Vagina (tissue), 2 donors: ENCODE measurements around the gene DDB1. TPM values are rescaled to one million over a fixed set of nuclear protein-coding genes. Genes with fewer than 3 reads are reported as not detected.

Experiments used
- DNase-seq, 2 donors: peaks; one replicate each; pipeline ENCODE4 v3.0.0-alpha.2; 2017; ENCODE audit errors: extremely low spot score in 2 of 2
- H3K27ac ChIP-seq: fragments of 200-600 bp; sonication (generic); one replicate; pipeline ENCODE4 v1.5.1; 2019
- H3K27me3 ChIP-seq: fragments of 200-600 bp; sonication (generic); one replicate; pipeline ENCODE4 v1.5.1; 2019
- H3K36me3 ChIP-seq, 2 donors: fragments of 200-600 bp; sonication (generic); one replicate each; pipeline ENCODE4 v1.5.1; 2017 to 2019
- H3K4me1 ChIP-seq: fragments of 200-600 bp; sonication (generic); one replicate; pipeline ENCODE4 v1.5.1; 2019
- H3K4me3 ChIP-seq, 2 donors: fragments of 200-600 bp; sonication (generic); 1 replicate in 1 of 2; 2 replicates in 1 of 2; pipeline ENCODE4 v1.5.1; 2016 to 2019
- H3K9me3 ChIP-seq: fragments of 200-600 bp; sonication (generic); one replicate; pipeline ENCODE4 v1.5.1; 2019
- CTCF ChIP-seq, 3 experiments: fragments of 450-650 bp in 2 of 3; fragments of 200-600 bp in 1 of 3; sonication (generic) in 1 of 3; IDR thresholded peaks; one replicate each; pipeline ENCODE4 v1.5.1; 2017 to 2019; ENCODE audit warnings: antibody characterized with exemption in 3 of 3, mild to moderate bottlenecking in 2 of 3, moderate library complexity in 2 of 3
- POLR2A ChIP-seq, 2 donors: fragments of 450-650 bp; IDR thresholded peaks; one replicate each; pipeline ENCODE4 v1.6.1; 2017; ENCODE audit warnings: antibody characterized with exemption in 2 of 2, mild to moderate bottlenecking in 2 of 2, moderate library complexity in 2 of 2
- POLR2AphosphoS5 ChIP-seq, 2 donors: sonication (generic); formaldehyde crosslinking; IDR thresholded peaks; one replicate each; pipeline ENCODE4 v1.9.0; 2017; ENCODE audit warnings: antibody characterized with exemption in 2 of 2, mild to moderate bottlenecking in 2 of 2, low read depth in 1 of 2; ENCODE audit not compliant: insufficient read depth in 1 of 2
- intact Hi-C: fragments of 100-400 bp; cut with DNase I; formaldehyde crosslinking; loops from one replicate; pipeline ENCODE4 v1.15.1; 2023
- total RNA-seq: library from RNA; depleted of rRNA; stranded (reverse); fragments of >200 nt; gene quantifications from one replicate; pipeline ENCODE4 v1.2.3, GENCODE V29; 2016

The DDB1 gene
- total RNA-seq, 1 donor from 2014 or later: 132 TPM

- H3K27me3 ChIP-seq: no peaks in the 10 kb centered on the region
- DNase-seq: no peak
- no peaks in the 10 kb centered on the region for H3K9me3 ChIP-seq
- H3K27ac ChIP-seq: peak overlapping the region; percentile 76
- intact Hi-C loops: no loop called here
- peaks cover 64% of the 10 kb centered on the region for H3K4me1 ChIP-seq
- peak overlapping the region; percentile 72 to 90 for H3K4me3 ChIP-seq
- TF ChIP-seq POLR2A (IDR thresholded peaks at IDR 0.05): no peak
- no peak for TF ChIP-seq POLR2AphosphoS5 (IDR thresholded peaks at IDR 0.05; ENCODE audit: insufficient read depth in 1 of 2, low read depth in 1 of 2)
- TF ChIP-seq CTCF (IDR thresholded peaks at IDR 0.05): no peak
- H3K36me3 ChIP-seq: peaks cover 0 to 24% of the 10 kb centered on the region in 2 donors
Observed at GRCh38 chr11:61332281-61332796, 566 bp downstream of the DDB1 start.

GRCh38 chr11:61331651-61332050, 1.3 kb downstream of the DDB1 start:
- TF ChIP-seq POLR2A (IDR thresholded peaks at IDR 0.05) (no peak), POLR2AphosphoS5 (IDR thresholded peaks at IDR 0.05; ENCODE audit: insufficient read depth in 1 of 2, low read depth in 1 of 2) (no peak), CTCF (IDR thresholded peaks at IDR 0.05) (no peak)
- Histone ChIP-seq H3K4me3 (peak overlapping the region; percentile 72 to 90), H3K9me3 (no peaks in the 10 kb centered on the region), H3K36me3 (peaks cover 0 to 31% of the 10 kb centered on the region in 2 donors), H3K27me3 (no peaks in the 10 kb centered on the region), H3K27ac (peak overlapping the region; percentile 76), H3K4me1 (peaks cover 67% of the 10 kb centered on the region)
- intact Hi-C loops: no loop called here
- DNase-seq: no peak

- peaks cover 0 to 39% of the 10 kb centered on the region in 2 donors for H3K36me3 ChIP-seq
- peaks cover 69% of the 10 kb centered on the region for H3K4me1 ChIP-seq
- H3K27me3 ChIP-seq: no peaks in the 10 kb centered on the region
- no peaks in the 10 kb centered on the region for H3K9me3 ChIP-seq
- no peak for TF ChIP-seq POLR2AphosphoS5 (IDR thresholded peaks at IDR 0.05; ENCODE audit: insufficient read depth in 1 of 2, low read depth in 1 of 2)
- no peak for TF ChIP-seq POLR2A (IDR thresholded peaks at IDR 0.05)
- TF ChIP-seq CTCF (IDR thresholded peaks at IDR 0.05): no peak
- intact Hi-C loops: no loop called here
- H3K4me3 ChIP-seq: no peak overlapping the region
- H3K27ac ChIP-seq: no peak overlapping the region
- no peak for DNase-seq
Observed at GRCh38 chr11:61329871-61330270, 3.0 kb downstream of the DDB1 start.

- intact Hi-C loops: no loop called here
- Histone ChIP-seq H3K4me1 (peaks cover 56% of the 10 kb centered on the region), H3K36me3 (peaks cover 0 to 54% of the 10 kb centered on the region in 2 donors), H3K27ac (no peak overlapping the region), H3K27me3 (no peaks in the 10 kb centered on the region), H3K9me3 (no peaks in the 10 kb centered on the region), H3K4me3 (no peak overlapping the region)
- TF ChIP-seq CTCF (IDR thresholded peaks at IDR 0.05) (no peak), POLR2A (IDR thresholded peaks at IDR 0.05) (no peak), POLR2AphosphoS5 (IDR thresholded peaks at IDR 0.05; ENCODE audit: insufficient read depth in 1 of 2, low read depth in 1 of 2) (no peak)
- no peak for DNase-seq
Observed at GRCh38 chr11:61328351-61328750, 4.6 kb downstream of the DDB1 start.

- intact Hi-C loops: no loop called here
- Histone ChIP-seq H3K27me3 (no peaks in the 10 kb centered on the region), H3K36me3 (peaks cover 0 to 61% of the 10 kb centered on the region in 2 donors), H3K4me1 (peaks cover 56% of the 10 kb centered on the region), H3K9me3 (no peaks in the 10 kb centered on the region), H3K4me3 (no peak overlapping the region), H3K27ac (no peak overlapping the region)
- TF ChIP-seq POLR2AphosphoS5 (IDR thresholded peaks at IDR 0.05; ENCODE audit: insufficient read depth in 1 of 2, low read depth in 1 of 2) (no peak), CTCF (IDR thresholded peaks at IDR 0.05) (no peak), POLR2A (IDR thresholded peaks at IDR 0.05) (no peak)
- DNase-seq: no peak
Observed at GRCh38 chr11:61327669-61328071, 5.2 kb downstream of the DDB1 start.
